HL-60 (cell line): ENCODE measurements around the gene TMEM38A.

Experiments
- DNase-seq, 2 experiments: peaks; one replicate each; pipeline ENCODE4 v3.0.0-alpha.2; 2010 to 2020; ENCODE audit warnings: low read depth in 1 of 2, low spot score in 1 of 2
- H3K27ac ChIP-seq: fragments of 250-450 bp; sonication (Bioruptor Pico); replicated peaks from 2 replicates; pipeline ENCODE4 v1.5.1; 2020; ENCODE audit warnings: mild to moderate bottlenecking, moderate library complexity
- H3K27me3 ChIP-seq: fragments of 250-450 bp; sonication (Bioruptor Pico); 2 replicates; pipeline ENCODE4 v1.5.1; 2021; ENCODE audit warnings: mild to moderate bottlenecking, moderate library complexity; ENCODE audit not compliant: insufficient read depth, poor library complexity, severe bottlenecking
- H3K4me3 ChIP-seq: replicated peaks from 2 replicates; pipeline ENCODE4 v1.5.1; 2011; ENCODE audit warnings: mild to moderate bottlenecking, control low read depth, low read length; ENCODE audit not compliant: insufficient read depth
- GABPA ChIP-seq: IDR thresholded peaks from 2 replicates; pipeline ENCODE4 v1.6.1; 2012; ENCODE audit warnings: low read depth
- POLR2AphosphoS5 ChIP-seq: IDR thresholded peaks from 2 replicates; pipeline ENCODE4 v1.6.1; 2012; ENCODE audit warnings: low read depth
- SPI1 ChIP-seq: IDR thresholded peaks from 2 replicates; pipeline ENCODE4 v1.6.1; 2012; ENCODE audit warnings: low read depth, mild to moderate bottlenecking, borderline replicate concordance
- TF ChIP-seq, protein P1 (sequence below): IDR thresholded peaks from one replicate; pipeline ENCODE4 v1.5.1; 2011; ENCODE audit warnings: low read length, control low read depth, inconsistent platforms; ENCODE audit not compliant: insufficient read depth
- TF ChIP-seq, protein P2 (sequence below): IDR thresholded peaks from 2 replicates; pipeline ENCODE4 v1.6.1; 2012; ENCODE audit warnings: low read depth; ENCODE audit not compliant: insufficient replicate concordance

TMEM38A gene

DNA sequence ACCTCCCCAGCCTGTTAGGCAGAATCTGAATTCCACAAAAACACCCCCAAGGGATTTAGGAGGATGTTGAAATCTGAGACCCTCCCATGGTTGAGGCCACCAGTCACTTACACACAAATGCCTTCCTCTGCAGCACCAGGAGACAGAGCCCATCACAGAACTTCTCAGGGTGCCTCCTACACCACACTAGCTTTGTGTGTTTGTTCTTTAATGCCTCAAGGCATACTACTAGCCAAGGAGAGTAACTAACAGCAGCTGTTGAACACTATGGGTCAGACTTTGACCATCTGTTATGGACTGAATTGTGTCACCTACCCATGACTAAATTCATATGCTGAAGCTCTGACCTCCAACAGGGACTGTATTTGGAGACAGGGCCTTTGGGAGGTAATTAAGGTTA is 23.4 kb upstream of the TMEM38A start:
- Histone ChIP-seq H3K27ac (no peak overlapping the region), H3K27me3 (no peaks in the 10 kb centered on the region), H3K4me3 (no peak overlapping the region)
- no peak for TF ChIP-seq POLR2AphosphoS5
- no peak for TF ChIP-seq GABPA
- TF ChIP-seq, protein P1, sequence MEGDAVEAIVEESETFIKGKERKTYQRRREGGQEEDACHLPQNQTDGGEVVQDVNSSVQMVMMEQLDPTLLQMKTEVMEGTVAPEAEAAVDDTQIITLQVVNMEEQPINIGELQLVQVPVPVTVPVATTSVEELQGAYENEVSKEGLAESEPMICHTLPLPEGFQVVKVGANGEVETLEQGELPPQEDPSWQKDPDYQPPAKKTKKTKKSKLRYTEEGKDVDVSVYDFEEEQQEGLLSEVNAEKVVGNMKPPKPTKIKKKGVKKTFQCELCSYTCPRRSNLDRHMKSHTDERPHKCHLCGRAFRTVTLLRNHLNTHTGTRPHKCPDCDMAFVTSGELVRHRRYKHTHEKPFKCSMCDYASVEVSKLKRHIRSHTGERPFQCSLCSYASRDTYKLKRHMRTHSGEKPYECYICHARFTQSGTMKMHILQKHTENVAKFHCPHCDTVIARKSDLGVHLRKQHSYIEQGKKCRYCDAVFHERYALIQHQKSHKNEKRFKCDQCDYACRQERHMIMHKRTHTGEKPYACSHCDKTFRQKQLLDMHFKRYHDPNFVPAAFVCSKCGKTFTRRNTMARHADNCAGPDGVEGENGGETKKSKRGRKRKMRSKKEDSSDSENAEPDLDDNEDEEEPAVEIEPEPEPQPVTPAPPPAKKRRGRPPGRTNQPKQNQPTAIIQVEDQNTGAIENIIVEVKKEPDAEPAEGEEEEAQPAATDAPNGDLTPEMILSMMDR: no peak
- TF ChIP-seq, protein P2, sequence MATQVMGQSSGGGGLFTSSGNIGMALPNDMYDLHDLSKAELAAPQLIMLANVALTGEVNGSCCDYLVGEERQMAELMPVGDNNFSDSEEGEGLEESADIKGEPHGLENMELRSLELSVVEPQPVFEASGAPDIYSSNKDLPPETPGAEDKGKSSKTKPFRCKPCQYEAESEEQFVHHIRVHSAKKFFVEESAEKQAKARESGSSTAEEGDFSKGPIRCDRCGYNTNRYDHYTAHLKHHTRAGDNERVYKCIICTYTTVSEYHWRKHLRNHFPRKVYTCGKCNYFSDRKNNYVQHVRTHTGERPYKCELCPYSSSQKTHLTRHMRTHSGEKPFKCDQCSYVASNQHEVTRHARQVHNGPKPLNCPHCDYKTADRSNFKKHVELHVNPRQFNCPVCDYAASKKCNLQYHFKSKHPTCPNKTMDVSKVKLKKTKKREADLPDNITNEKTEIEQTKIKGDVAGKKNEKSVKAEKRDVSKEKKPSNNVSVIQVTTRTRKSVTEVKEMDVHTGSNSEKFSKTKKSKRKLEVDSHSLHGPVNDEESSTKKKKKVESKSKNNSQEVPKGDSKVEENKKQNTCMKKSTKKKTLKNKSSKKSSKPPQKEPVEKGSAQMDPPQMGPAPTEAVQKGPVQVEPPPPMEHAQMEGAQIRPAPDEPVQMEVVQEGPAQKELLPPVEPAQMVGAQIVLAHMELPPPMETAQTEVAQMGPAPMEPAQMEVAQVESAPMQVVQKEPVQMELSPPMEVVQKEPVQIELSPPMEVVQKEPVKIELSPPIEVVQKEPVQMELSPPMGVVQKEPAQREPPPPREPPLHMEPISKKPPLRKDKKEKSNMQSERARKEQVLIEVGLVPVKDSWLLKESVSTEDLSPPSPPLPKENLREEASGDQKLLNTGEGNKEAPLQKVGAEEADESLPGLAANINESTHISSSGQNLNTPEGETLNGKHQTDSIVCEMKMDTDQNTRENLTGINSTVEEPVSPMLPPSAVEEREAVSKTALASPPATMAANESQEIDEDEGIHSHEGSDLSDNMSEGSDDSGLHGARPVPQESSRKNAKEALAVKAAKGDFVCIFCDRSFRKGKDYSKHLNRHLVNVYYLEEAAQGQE: no peak
- no peak for TF ChIP-seq SPI1
- DNase-seq: no peak

DNA sequence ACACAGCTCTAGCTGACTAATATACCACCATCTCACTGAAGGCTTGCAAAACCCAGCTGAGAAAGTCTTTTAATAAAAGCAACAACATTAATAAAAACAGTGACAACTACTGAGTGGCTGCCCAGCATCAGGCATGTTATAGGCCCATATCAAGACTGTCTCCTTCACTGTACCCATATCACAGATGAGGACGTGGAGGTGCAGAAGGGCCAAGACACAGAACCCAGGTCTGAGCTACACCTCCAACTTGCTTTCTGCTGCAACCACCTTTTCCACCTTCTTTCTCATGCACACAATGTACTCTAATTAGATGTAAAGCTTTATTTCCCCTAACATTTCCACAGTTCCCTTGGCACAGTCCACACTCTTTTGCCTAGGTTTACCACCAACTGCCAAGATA is 22.3 kb upstream of the TMEM38A start:
- Histone ChIP-seq H3K27ac (no peak overlapping the region), H3K4me3 (no peak overlapping the region), H3K27me3 (no peaks in the 10 kb centered on the region)
- no peak for TF ChIP-seq SPI1
- TF ChIP-seq, protein P1: no peak
- TF ChIP-seq, protein P2: no peak
- TF ChIP-seq GABPA: no peak
- TF ChIP-seq POLR2AphosphoS5: no peak
- no peak for DNase-seq

DNA sequence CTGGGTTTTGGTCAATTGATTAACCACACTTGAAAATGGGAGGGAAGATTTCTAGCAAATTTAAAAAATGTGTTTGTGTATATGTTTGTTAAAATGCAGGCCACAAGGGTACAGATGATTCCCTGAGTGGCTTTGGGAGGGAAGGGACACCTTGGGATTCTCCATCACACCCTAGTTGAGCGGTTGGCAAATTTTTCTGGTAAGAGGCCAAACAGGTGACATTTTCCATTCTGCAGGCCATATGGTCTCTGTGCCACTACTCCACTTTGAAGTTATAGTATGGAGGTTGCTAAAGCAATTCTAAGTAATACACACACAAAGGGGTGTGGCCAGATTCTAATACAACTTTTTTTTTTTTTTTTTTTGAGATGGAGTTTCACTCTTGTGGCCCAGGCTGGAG is 20.0 kb upstream of the TMEM38A start:
- Histone ChIP-seq H3K27me3 (no peaks in the 10 kb centered on the region), H3K4me3 (no peak overlapping the region), H3K27ac (no peak overlapping the region)
- no peak for DNase-seq
- TF ChIP-seq, protein P1: no peak

DNA sequence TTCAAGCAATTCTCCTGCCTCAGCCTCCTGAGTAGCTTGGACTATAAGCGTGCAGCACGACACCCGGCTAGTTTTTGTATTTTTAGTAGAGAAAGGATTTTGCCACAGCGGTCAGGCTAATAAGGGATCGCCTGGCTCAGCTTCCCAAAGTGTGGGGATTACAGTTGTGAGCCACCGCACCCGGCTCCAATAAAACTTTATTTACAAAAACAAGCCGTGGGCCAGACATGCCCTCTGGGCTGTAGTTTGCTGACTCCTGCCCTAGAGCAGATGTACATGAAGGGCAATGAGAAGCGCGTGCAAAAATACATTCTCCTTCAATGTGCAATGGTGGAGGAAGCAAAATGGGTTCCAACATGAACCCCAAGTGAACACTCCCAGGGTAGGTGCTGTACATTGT is 19.2 kb upstream of the TMEM38A start:
- H3K4me3 ChIP-seq: no peak overlapping the region
- no peak for DNase-seq
- no peak for TF ChIP-seq GABPA
- H3K27me3 ChIP-seq: no peaks in the 10 kb centered on the region
- no peak overlapping the region for H3K27ac ChIP-seq
